SK-N-MC (cell line): Measurements from ENCODE around the gene FAM98A.

Source experiments
- EZH2 ChIP-seq: fragments of 200-600 bp; sonication (generic); IDR thresholded peaks from one replicate; pipeline ENCODE4 v1.6.1; 2017; ENCODE audit warnings: antibody characterized with exemption
- POLR2AphosphoS5 ChIP-seq: IDR thresholded peaks from 2 replicates; pipeline ENCODE4 v1.6.1; 2012; ENCODE audit warnings: mild to moderate bottlenecking, low read depth, low read length, borderline replicate concordance

DNA sequence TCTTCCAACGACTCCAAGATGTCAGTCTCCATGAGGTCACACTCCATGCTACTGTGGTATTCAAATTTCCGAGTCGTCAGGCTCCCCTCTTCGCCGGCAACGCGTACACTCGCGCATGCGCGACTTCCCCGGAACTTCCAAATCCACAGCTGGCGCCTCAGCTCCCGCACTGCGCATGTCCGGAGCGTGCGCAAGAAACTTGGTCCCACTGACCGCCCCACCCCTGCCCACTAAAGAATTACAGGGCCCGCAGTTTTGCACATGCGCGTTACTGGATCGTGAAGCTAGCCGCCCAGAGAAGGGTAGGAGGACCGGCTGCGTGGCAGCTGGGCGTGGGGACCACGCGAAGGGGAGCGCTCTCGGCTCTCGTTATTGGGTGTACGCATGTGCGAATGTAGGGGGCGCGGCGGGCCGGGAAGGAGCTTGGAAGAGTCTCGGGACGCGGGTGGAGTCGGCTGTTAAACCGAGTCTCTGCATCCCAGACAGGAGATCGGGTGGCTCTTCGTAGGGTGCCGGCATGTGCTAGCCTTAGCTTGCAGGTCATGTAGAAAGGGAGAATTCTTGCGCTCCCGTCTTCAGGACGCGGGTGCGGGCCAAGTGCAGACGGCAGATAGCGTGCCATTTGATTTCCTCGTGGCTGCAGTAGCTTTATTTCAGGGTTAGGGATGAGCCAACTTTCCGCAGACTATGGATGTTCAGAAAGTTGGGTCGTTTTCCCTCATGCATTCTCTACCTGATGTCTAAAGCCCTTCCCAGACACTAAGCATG lies at the start of gene FAM98A:
- no peak for TF ChIP-seq EZH2
- TF ChIP-seq POLR2AphosphoS5: peak; percentile 88; the same call in 1 of the 2 replicates
